HG02870 (cell line): ENCODE data around the gene MLANA.

ENCODE experiments used
- ATAC-seq: cut with Tn5 transposase; IDR thresholded peaks from one replicate; pipeline ENCODE4 v1.9.1; 2021; ENCODE audit warnings: mild to moderate bottlenecking, moderate library complexity; ENCODE audit not compliant: unreplicated experiment

The MLANA gene

DNA sequence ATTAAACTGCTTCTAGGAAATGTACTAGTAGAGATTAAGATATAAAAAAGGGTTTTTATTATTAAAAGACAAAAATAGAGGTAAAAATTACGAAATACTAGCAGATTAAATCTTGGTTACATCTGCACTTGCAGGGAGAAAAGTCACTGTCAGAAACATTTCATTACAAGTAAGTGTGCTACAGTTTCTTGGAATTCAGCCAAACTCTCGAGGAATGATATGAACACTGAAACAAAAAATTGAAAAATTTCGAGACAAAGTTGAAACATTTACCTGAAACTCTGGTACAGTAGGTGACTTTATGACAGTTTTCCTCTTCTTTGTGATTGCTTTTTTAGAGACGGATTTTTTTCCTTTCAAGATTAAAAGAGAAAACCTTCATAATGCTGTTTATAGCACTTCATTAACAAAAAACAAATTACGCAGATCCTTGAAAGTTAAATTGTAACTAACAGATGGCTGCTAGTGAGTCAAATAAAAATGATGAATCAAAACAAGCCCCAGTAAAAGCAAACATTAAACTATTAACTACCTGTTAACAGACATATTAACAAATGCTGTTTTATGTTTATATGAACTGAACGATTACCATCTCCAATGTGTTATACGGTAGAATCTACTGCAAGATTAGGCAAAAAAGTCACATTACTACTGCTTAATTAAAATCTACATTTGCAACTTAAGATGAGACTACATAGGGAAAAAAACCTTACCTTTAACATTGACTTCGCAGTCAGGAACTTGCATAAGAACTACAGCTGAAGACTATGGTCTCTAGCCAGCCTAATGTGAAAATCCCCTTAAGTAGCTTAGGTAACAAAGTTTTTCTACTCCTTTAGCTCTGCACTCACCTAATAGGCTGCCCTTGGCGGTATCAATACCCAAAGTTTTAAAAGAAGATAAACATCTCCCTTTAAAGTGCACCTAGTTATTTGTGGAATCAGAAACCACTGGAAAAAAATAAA lies 63.3 kb downstream of the MLANA start:
- ATAC-seq: no peak

DNA sequence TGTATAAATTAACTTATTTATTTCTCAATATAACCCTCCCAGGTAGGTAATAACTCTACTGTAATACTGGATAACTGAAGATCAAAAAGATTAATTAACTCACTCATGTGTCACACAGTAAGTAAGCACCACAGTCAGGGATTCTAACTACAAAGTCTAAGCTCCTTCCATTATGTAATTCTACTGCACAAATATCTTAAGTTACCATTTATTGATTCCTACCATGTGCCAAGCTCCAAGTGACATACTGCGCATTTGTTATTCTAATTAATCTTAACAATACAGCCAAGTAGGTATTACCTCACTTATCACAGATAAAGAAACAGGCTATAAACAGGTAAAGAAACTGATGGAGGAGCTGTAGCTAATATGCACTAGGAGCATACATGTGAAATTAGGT lies 66.5 kb downstream of the MLANA start:
- no peak for ATAC-seq

DNA sequence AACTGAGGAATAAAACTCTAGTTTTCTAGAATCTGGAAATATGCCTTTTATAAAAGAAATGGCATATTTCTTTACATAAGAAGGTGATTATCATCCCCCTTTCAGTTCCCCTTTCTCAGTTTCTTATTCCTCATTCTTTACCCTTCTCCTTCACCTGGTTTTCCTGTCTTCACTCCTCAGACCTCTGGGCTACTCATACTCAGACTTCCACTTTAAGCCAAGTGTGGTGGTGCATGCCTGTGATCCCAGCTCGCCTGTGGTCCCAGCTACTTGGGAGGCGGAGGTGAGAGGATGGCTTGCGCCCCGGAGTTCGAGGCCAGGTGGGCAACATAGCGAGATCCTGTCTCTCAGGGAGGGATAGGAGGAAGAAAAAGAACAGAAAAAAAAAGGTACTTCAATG lies 67.6 kb downstream of the MLANA start:
- peak; percentile 61 for ATAC-seq
